Measurements from ENCODE around the gene RALGAPA2. TPM values are rescaled to one million over a fixed set of nuclear protein-coding genes. Genes with fewer than 3 reads are reported as not detected.

Gene RALGAPA2
- polyA plus RNA-seq, 2 of the 4 experiments (the other 2 are of a cell fraction), result 4.0 to 4.7 TPM

GRCh38 chr20:20562507-20562906 lies 149.9 kb downstream of the RALGAPA2 start:
- 88% methylated on average over 4 of the region's 4 CpGs for WGBS (ENCODE audit: missing lambda C conversion rate)
- Histone ChIP-seq H3K4me1 (no peaks in the 10 kb centered on the region), H3K4me3 (no peak overlapping the region), H3K4me2 (no peak overlapping the region), H3K9me3 (no peaks in the 10 kb centered on the region), H3K27ac (no peak overlapping the region)
- FAIRE-seq, result no peak
- no peak for TF ChIP-seq GATA3 (IDR thresholded peaks at IDR 0.05; ENCODE audit: borderline replicate concordance)
- TF ChIP-seq ZC3H11A (IDR thresholded peaks at IDR 0.05), result no peak
- no peak for TF ChIP-seq MAFK (IDR thresholded peaks at IDR 0.05; ENCODE audit: partially characterized antibody)
- no peak for TF ChIP-seq MAZ (IDR thresholded peaks at IDR 0.05; ENCODE audit: borderline replicate concordance, low read depth, low read length)
- no peak for TF ChIP-seq JUNB (IDR thresholded peaks at IDR 0.05)
- no peak for TF ChIP-seq CTCF (IDR thresholded peaks at IDR 0.05)
- no peak for TF ChIP-seq BCL3 (IDR thresholded peaks at IDR 0.05)
- no peak for TF ChIP-seq HES2 (IDR thresholded peaks at IDR 0.05)
- TF ChIP-seq FOSB (CRISPR knock-in tag; IDR thresholded peaks at IDR 0.05), result no peak
- TF ChIP-seq TP53 (CRISPR knock-in tag; IDR thresholded peaks at IDR 0.05), result no peak
- no peak for TF ChIP-seq KDM1A (IDR thresholded peaks at IDR 0.05; ENCODE audit: low read depth)
- TF ChIP-seq KDM5A (IDR thresholded peaks at IDR 0.05), result no peak
- TF ChIP-seq ESRRA (IDR thresholded peaks at IDR 0.05; ENCODE audit: borderline replicate concordance, low read length), result no peak
- no peak for TF ChIP-seq ZNF302 (CRISPR knock-in tag; IDR thresholded peaks at IDR 0.05)
- no peak for TF ChIP-seq FOXS1 (CRISPR knock-in tag; IDR thresholded peaks at IDR 0.05)
- no peak for TF ChIP-seq NR3C1 (IDR thresholded peaks at IDR 0.05)
- no peak for TF ChIP-seq HDAC2 (IDR thresholded peaks at IDR 0.05)
- ATAC-seq, result no peak
- CTCF ChIA-PET, result interaction anchor here (0.6 to 3.9 kb wide), 3 partner anchors 34 to 478 kb away, joined by 3 to 18 read pairs (median 3); no protein-coding TSS in a partner anchor
- POLR2A ChIA-PET, result no interaction called here
- no peak for DNase-seq (ENCODE audit: low read depth in 1 of 2, low spot score in 1 of 2)

- ATAC-seq (no peak), FAIRE-seq (no peak), DNase-seq (ENCODE audit: low read depth in 1 of 2, low spot score in 1 of 2) (no peak)
- Histone ChIP-seq H3K4me3 (no peak overlapping the region), H3K27ac (no peak overlapping the region), H3K9me3 (no peaks in the 10 kb centered on the region), H3K4me2 (no peak overlapping the region), H3K4me1 (no peaks in the 10 kb centered on the region)
- TF ChIP-seq HES2 (IDR thresholded peaks at IDR 0.05) (no peak), FOXS1 (CRISPR knock-in tag; IDR thresholded peaks at IDR 0.05) (no peak), SREBF2 (IDR thresholded peaks at IDR 0.05) (no peak), CHD2 (IDR thresholded peaks at IDR 0.05; ENCODE audit: low read length, partially characterized antibody) (no peak), HOXB13 (CRISPR knock-in tag; IDR thresholded peaks at IDR 0.05; ENCODE audit: low read depth) (no peak), CBX2 (IDR thresholded peaks at IDR 0.05; ENCODE audit: borderline replicate concordance, low read depth) (no peak), USF2 (IDR thresholded peaks at IDR 0.05) (no peak), SMC3 (IDR thresholded peaks at IDR 0.05) (no peak), ATOH8 (CRISPR knock-in tag; IDR thresholded peaks at IDR 0.05; ENCODE audit: low read depth) (no peak), ZFP36 (IDR thresholded peaks at IDR 0.05; ENCODE audit: borderline replicate concordance, partially characterized antibody) (no peak), CHD4 (IDR thresholded peaks at IDR 0.05; ENCODE audit: borderline replicate concordance) (no peak), HMGXB4 (CRISPR knock-in tag; IDR thresholded peaks at IDR 0.05; ENCODE audit: borderline replicate concordance) (no peak), CEBPB (IDR thresholded peaks at IDR 0.05) (no peak), MYC (IDR thresholded peaks at IDR 0.05; ENCODE audit: borderline replicate concordance, low read length) (no peak), NFE2L2 (conservative IDR thresholded peaks at IDR 0.05; ENCODE audit: low read length) (no peak), POLR2AphosphoS2 (conservative IDR thresholded peaks at IDR 0.05; ENCODE audit: low read length) (no peak), POLR2A (IDR thresholded peaks at IDR 0.05; ENCODE audit: low read length) (no peak), NPAS2 (CRISPR knock-in tag; IDR thresholded peaks at IDR 0.05; ENCODE audit: borderline replicate concordance) (no peak), KDM1A (IDR thresholded peaks at IDR 0.05; ENCODE audit: low read depth) (no peak), FOSL2 (IDR thresholded peaks at IDR 0.05) (no peak), FOSL2 (CRISPR knock-in tag; IDR thresholded peaks at IDR 0.05) (no peak)
- POLR2A ChIA-PET, result no interaction called here
- CTCF ChIA-PET, result interaction anchor here (0.9 to 3.9 kb wide), 4 partner anchors 87 to 478 kb away, joined by 3 to 18 read pairs (median 3); no protein-coding TSS in a partner anchor
Observed at GRCh38 chr20:20561841-20562240, 150.6 kb downstream of the RALGAPA2 start.
